H9 (cell line): Measurements from ENCODE around the gene TBL2. TPM values are rescaled to one million over a fixed set of nuclear protein-coding genes. Genes with fewer than 3 reads are reported as not detected.
A peak's percentile ranks its signal among the peaks of the same experiment; 100 is the strongest.

ENCODE experiments used
- DNase-seq: peaks from one replicate; pipeline ENCODE4 v3.0.0-alpha.2; 2017
- H2AFZ ChIP-seq: one replicate; pipeline ENCODE4 v1.6.1; 2013; ENCODE audit warnings: mild to moderate bottlenecking, low read length, control low read depth, moderate library complexity
- H2AK5ac ChIP-seq: 2 replicates; pipeline ENCODE4 v1.6.1; 2013; ENCODE audit warnings: low read length, control low read depth, mixed read lengths; ENCODE audit not compliant: insufficient read length
- H2BK120ac ChIP-seq: one replicate; pipeline ENCODE4 v1.6.1; 2013; ENCODE audit warnings: low read depth, mild to moderate bottlenecking, low read length, control low read depth, inconsistent platforms; ENCODE audit not compliant: poor library complexity, severe bottlenecking
- H2BK12ac ChIP-seq: 2 replicates; pipeline ENCODE4 v1.6.1; 2013; ENCODE audit warnings: low read length, control low read depth, mixed read lengths, low read depth; ENCODE audit not compliant: insufficient read length
- H2BK15ac ChIP-seq: 2 replicates; pipeline ENCODE4 v1.6.1; 2013; ENCODE audit warnings: low read depth, low read length, control low read depth
- H2BK20ac ChIP-seq: one replicate; pipeline ENCODE4 v1.6.1; 2013; ENCODE audit warnings: low read depth, mild to moderate bottlenecking, low read length, control low read depth, inconsistent platforms; ENCODE audit not compliant: poor library complexity, severe bottlenecking
- H2BK5ac ChIP-seq: 2 replicates; pipeline ENCODE4 v1.6.1; 2013; ENCODE audit warnings: low read length, control low read depth, mixed read lengths; ENCODE audit not compliant: insufficient read length
- H3K14ac ChIP-seq: 2 replicates; pipeline ENCODE4 v1.6.1; 2013; ENCODE audit warnings: low read length, control low read depth; ENCODE audit not compliant: insufficient read depth
- H3K18ac ChIP-seq: 2 replicates; pipeline ENCODE4 v1.6.1; 2013; ENCODE audit warnings: low read depth, mild to moderate bottlenecking, mixed read lengths, low read length, control low read depth; ENCODE audit not compliant: insufficient read length
- H3K23ac ChIP-seq: 2 replicates; pipeline ENCODE4 v1.6.1; 2013; ENCODE audit warnings: low read length, control low read depth, mixed read lengths, low read depth; ENCODE audit not compliant: insufficient read length
- H3K23me2 ChIP-seq: 2 replicates; pipeline ENCODE4 v1.6.1; 2013; ENCODE audit warnings: low read depth, mild to moderate bottlenecking, mixed read lengths, low read length, control low read depth; ENCODE audit not compliant: insufficient read length, poor library complexity, severe bottlenecking
- H3K27ac ChIP-seq: 2 replicates; pipeline ENCODE4 v1.5.1; 2013; ENCODE audit warnings: low read length, control low read depth, mixed read lengths, low read depth; ENCODE audit not compliant: insufficient read length
- H3K27me3 ChIP-seq: 2 replicates; pipeline ENCODE4 v1.6.1; 2013; ENCODE audit warnings: low read length, control low read depth, inconsistent platforms; ENCODE audit not compliant: insufficient read depth
- H3K4ac ChIP-seq: 2 replicates; pipeline ENCODE4 v1.6.1; 2013; ENCODE audit warnings: low read depth, mild to moderate bottlenecking, control low read depth, inconsistent platforms, low read length, moderate library complexity
- H3K4me1 ChIP-seq: 2 replicates; pipeline ENCODE4 v1.6.1; 2013; ENCODE audit warnings: low read length, control low read depth, inconsistent platforms; ENCODE audit not compliant: insufficient read depth
- H3K4me2 ChIP-seq: 2 replicates; pipeline ENCODE4 v1.6.1; 2013; ENCODE audit warnings: low read length, control low read depth, mixed read lengths; ENCODE audit not compliant: insufficient read length, insufficient read depth
- H3K56ac ChIP-seq: 2 replicates; pipeline ENCODE4 v1.6.1; 2013; ENCODE audit warnings: low read depth, mild to moderate bottlenecking, mixed read lengths, low read length, control low read depth; ENCODE audit not compliant: insufficient read length
- H3K79me1 ChIP-seq: 2 replicates; pipeline ENCODE4 v1.6.1; 2013; ENCODE audit warnings: low read depth, mild to moderate bottlenecking, moderate library complexity, low read length, control low read depth, inconsistent platforms; ENCODE audit not compliant: insufficient read depth, poor library complexity, severe bottlenecking
- H3K79me2 ChIP-seq: 2 replicates; pipeline ENCODE4 v1.6.1; 2013; ENCODE audit warnings: low read length, control low read depth, inconsistent platforms; ENCODE audit not compliant: insufficient read depth
- H3K9ac ChIP-seq: 2 replicates; pipeline ENCODE4 v1.6.1; 2013; ENCODE audit warnings: low read length, control low read depth, mixed read lengths; ENCODE audit not compliant: insufficient read length; ENCODE audit errors: extremely low read depth
- H3K9me3 ChIP-seq: one replicate; pipeline ENCODE4 v1.6.1; 2013; ENCODE audit warnings: low read depth, low read length, inconsistent platforms; ENCODE audit not compliant: control insufficient read depth
- H3T11ph ChIP-seq: one replicate; pipeline ENCODE4 v1.6.1; 2013; ENCODE audit warnings: mild to moderate bottlenecking, low read length, control low read depth, inconsistent platforms
- H4K20me1 ChIP-seq: one replicate; pipeline ENCODE4 v1.6.1; 2013; ENCODE audit not compliant: control insufficient read depth, insufficient read length, insufficient read depth
- H4K5ac ChIP-seq: 2 replicates; pipeline ENCODE4 v1.6.1; 2013; ENCODE audit warnings: low read depth, mild to moderate bottlenecking, mixed read lengths, low read length, control low read depth; ENCODE audit not compliant: insufficient read length
- H4K8ac ChIP-seq: replicated peaks from 2 replicates; pipeline ENCODE4 v1.6.1; 2013; ENCODE audit warnings: low read length, control low read depth, mixed read lengths, low read depth; ENCODE audit not compliant: insufficient read length
- H4K91ac ChIP-seq: 2 replicates; pipeline ENCODE4 v1.6.1; 2013; ENCODE audit warnings: low read depth, mild to moderate bottlenecking, moderate library complexity, mixed read lengths, low read length, control low read depth; ENCODE audit not compliant: insufficient read length
- H3K27ac Mint-ChIP-seq, 3 experiments: 2 replicates in 2 of 3; 3 replicates in 1 of 3; pipeline ENCODE4 v1.8.0; 2020 to 2021; ENCODE audit warnings: mixed read lengths in 3 of 3, mild to moderate bottlenecking in 1 of 3, moderate library complexity in 1 of 3
- H3K27me3 Mint-ChIP-seq: 2 replicates; pipeline ENCODE4 v1.8.0; 2021; ENCODE audit warnings: low read depth, mild to moderate bottlenecking, moderate library complexity, mixed read lengths
- H3K36me3 Mint-ChIP-seq, 3 experiments: 2 replicates in 2 of 3; 3 replicates in 1 of 3; pipeline ENCODE4 v1.8.0; 2020 to 2021; ENCODE audit warnings: low read depth in 3 of 3, mixed read lengths in 3 of 3; ENCODE audit not compliant: insufficient read depth in 1 of 3
- H3K4me1 Mint-ChIP-seq, 2 experiments: 2 replicates each; pipeline ENCODE4 v1.8.0; 2020; ENCODE audit warnings: mixed read lengths in 2 of 2
- H3K4me3 Mint-ChIP-seq, 2 experiments: 2 replicates in 1 of 2; 3 replicates in 1 of 2; pipeline ENCODE4 v1.8.0; 2020 to 2021; ENCODE audit warnings: mild to moderate bottlenecking in 2 of 2, mixed read lengths in 2 of 2, moderate library complexity in 1 of 2
- H3K9me3 Mint-ChIP-seq, 2 experiments: 2 replicates in 1 of 2; 3 replicates in 1 of 2; pipeline ENCODE4 v1.8.0; 2020; ENCODE audit warnings: mild to moderate bottlenecking in 2 of 2, mixed read lengths in 2 of 2, moderate library complexity in 1 of 2
- WGBS: extraction: QIAGEN DNeasy Blood & Tissue Kit; methylation state at CpG from one replicate; pipeline ENCODE4 v1.1.7; 2013; ENCODE audit warnings: missing lambda C conversion rate, low lambda C conversion rate, mixed read lengths; ENCODE audit not compliant: insufficient read length; ENCODE audit errors: extremely low coverage; 5-methylcytosine and 5-hydroxymethylcytosine counted together
- total RNA-seq: library from RNA; stranded (reverse); gene quantifications from 2 replicates; pipeline ENCODE4 v1.2.1, GENCODE V29; 2021
- TF ChIP-seq, protein P1 (sequence below): fragments of 200-600 bp; sonication (generic); conservative IDR thresholded peaks from 3 replicates; pipeline ENCODE4 v1.8.0; 2021; ENCODE audit warnings: antibody characterized with exemption, mild to moderate bottlenecking

The TBL2 gene
- total RNA-seq, 1 experiment from 2014 or later, result 26.7 TPM

DNA sequence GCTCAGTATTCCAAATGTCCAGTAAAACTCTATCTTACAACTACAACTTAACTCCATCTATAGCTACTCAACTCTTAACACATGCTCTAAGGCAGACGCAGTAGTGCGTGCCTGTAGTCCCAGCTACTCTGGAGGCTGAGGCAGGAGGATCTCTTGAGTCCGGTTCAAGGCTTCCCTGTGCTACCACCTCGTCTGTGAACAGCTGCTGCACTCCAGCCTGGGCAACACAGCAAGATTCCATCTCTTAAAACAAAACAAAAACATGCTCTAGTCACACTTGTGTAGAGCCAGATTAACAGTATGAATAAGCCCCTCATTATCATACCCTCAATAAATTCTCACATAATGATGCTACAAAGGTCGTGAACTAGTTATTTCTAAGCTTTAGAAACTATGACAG, 59.9 kb downstream of the TBL2 start:
- no peak for DNase-seq
- H3K4ac ChIP-seq, result no peak overlapping the region
- TF ChIP-seq, protein P1, sequence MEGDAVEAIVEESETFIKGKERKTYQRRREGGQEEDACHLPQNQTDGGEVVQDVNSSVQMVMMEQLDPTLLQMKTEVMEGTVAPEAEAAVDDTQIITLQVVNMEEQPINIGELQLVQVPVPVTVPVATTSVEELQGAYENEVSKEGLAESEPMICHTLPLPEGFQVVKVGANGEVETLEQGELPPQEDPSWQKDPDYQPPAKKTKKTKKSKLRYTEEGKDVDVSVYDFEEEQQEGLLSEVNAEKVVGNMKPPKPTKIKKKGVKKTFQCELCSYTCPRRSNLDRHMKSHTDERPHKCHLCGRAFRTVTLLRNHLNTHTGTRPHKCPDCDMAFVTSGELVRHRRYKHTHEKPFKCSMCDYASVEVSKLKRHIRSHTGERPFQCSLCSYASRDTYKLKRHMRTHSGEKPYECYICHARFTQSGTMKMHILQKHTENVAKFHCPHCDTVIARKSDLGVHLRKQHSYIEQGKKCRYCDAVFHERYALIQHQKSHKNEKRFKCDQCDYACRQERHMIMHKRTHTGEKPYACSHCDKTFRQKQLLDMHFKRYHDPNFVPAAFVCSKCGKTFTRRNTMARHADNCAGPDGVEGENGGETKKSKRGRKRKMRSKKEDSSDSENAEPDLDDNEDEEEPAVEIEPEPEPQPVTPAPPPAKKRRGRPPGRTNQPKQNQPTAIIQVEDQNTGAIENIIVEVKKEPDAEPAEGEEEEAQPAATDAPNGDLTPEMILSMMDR, result no peak
- WGBS, result no CpG with 5 or more reads among the region's 5 CpGs
- no peak overlapping the region for H2BK20ac ChIP-seq
- H3K27ac ChIP-seq, result no peak overlapping the region
- H2BK12ac ChIP-seq, result no peak overlapping the region
- no peak overlapping the region for H4K5ac ChIP-seq
- no peak overlapping the region for H3K56ac ChIP-seq
- no peak overlapping the region for H3T11ph ChIP-seq
- H2AFZ ChIP-seq, result no peak overlapping the region
- H3K23ac ChIP-seq, result no peak overlapping the region
- H3K14ac ChIP-seq, result no peak overlapping the region
- Mint-ChIP-seq H3K9me3 (no peaks in the 10 kb centered on the region; a peak in 1 of 5 replicates), H3K36me3 (peaks cover 36 to 67% (median 65%) of the 10 kb centered on the region in 3 experiments), H3K4me3 (peak overlapping the region; percentile 17 to 61; a peak in 3 of 5 replicates), H3K27ac (peak overlapping the region in 2 of 3 experiments; percentile 11 to 72; a peak in 1 of 7 replicates), H3K27me3 (no peaks in the 10 kb centered on the region), H3K4me1 (peaks cover 23 to 31% of the 10 kb centered on the region in 2 experiments)
- H3K79me2 ChIP-seq, result peaks cover 66% of the 10 kb centered on the region
- H3K4me2 ChIP-seq, result no peak overlapping the region
- peaks cover 14% of the 10 kb centered on the region for H3K23me2 ChIP-seq
- H3K18ac ChIP-seq, result no peak overlapping the region
- H3K9ac ChIP-seq, result no peak overlapping the region
- H3K27me3 ChIP-seq, result no peaks in the 10 kb centered on the region
- no peak overlapping the region for H2BK5ac ChIP-seq
- H4K91ac ChIP-seq, result no peak overlapping the region
- H4K8ac ChIP-seq, result no peak overlapping the region
- no peaks in the 10 kb centered on the region for H3K9me3 ChIP-seq
- no peak overlapping the region for H2BK15ac ChIP-seq
- H3K4me1 ChIP-seq, result no peaks in the 10 kb centered on the region
- no peaks in the 10 kb centered on the region for H4K20me1 ChIP-seq
- no peak overlapping the region for H2AK5ac ChIP-seq
- H2BK120ac ChIP-seq, result no peak overlapping the region
- H3K79me1 ChIP-seq, result peaks cover 7% of the 10 kb centered on the region

Other genes starting within 250 kb of the TBL2 start
- 1.9 and 2.1 TPM in 2 replicates for gene FZD9, start 144.8 kb downstream of the TBL2 start, total RNA-seq
- gene BAZ1B, start 56.3 kb downstream of the TBL2 start, total RNA-seq, result 95.7 and 96.4 TPM in 2 replicates
- gene BCL7B, start 20.9 kb downstream of the TBL2 start, total RNA-seq, result 46.4 and 48.9 TPM in 2 replicates
- gene MLXIPL, start 45.9 kb upstream of the TBL2 start, total RNA-seq, result 5.5 and 6.1 TPM in 2 replicates
- gene VPS37D, start 89.3 kb upstream of the TBL2 start, total RNA-seq, result 0.85 and 1.3 TPM in 2 replicates
- gene DNAJC30, start 104.9 kb upstream of the TBL2 start, total RNA-seq, result 8.1 and 8.7 TPM in 2 replicates
- 68.5 and 78.1 TPM in 2 replicates for gene BUD23, start 105.0 kb upstream of the TBL2 start, total RNA-seq
- 9.3 and 10.1 TPM in 2 replicates for gene STX1A, start 141.1 kb upstream of the TBL2 start, total RNA-seq
- 29.4 and 34.4 TPM in 2 replicates for gene ABHD11, start 160.2 kb upstream of the TBL2 start, total RNA-seq
- 16.5 and 16.9 TPM in 2 replicates for gene CLDN3, start 191.7 kb upstream of the TBL2 start, total RNA-seq